K562 (cell line): ENCODE measurements around the gene RABGAP1L. TPM values are rescaled to one million over a fixed set of nuclear protein-coding genes. Genes with fewer than 3 reads are reported as not detected.
A peak's percentile ranks its signal among the peaks of the same experiment; 100 is the strongest.

ENCODE experiments used
- C11orf30 ChIP-seq: fragments of 450-650 bp; IDR thresholded peaks from 2 replicates; pipeline ENCODE4 v1.6.1; 2016; ENCODE audit warnings: low read depth, mild to moderate bottlenecking
- CHAMP1 ChIP-seq: fragments of 450-650 bp; IDR thresholded peaks from 2 replicates; pipeline ENCODE4 v1.6.1; 2016; ENCODE audit warnings: mild to moderate bottlenecking
- GATAD2A ChIP-seq: fragments of 450-650 bp; IDR thresholded peaks from 2 replicates; pipeline ENCODE4 v1.6.1; 2017
- HMG20A ChIP-seq: fragments of 450-650 bp; formaldehyde crosslinking; conservative IDR thresholded peaks from 2 replicates; pipeline ENCODE4 v1.4.0; 2020; ENCODE audit warnings: mild to moderate bottlenecking, mixed read lengths
- MAFG ChIP-seq: fragments of 450-650 bp; conservative IDR thresholded peaks from 2 replicates; pipeline ENCODE4 v1.6.1; 2016; ENCODE audit warnings: missing genetic modification characterization, missing compliant biosample characterization
- MAFK ChIP-seq: IDR thresholded peaks from 2 replicates; pipeline ENCODE4 v1.6.1; 2011; ENCODE audit warnings: low read length, improper control_type of control experiment
- NFE2 ChIP-seq: IDR thresholded peaks from 2 replicates; pipeline ENCODE4 v1.6.1; 2014; ENCODE audit warnings: antibody characterized with exemption, low read depth
- POU5F1 ChIP-seq: fragments of 150-350 bp; IDR thresholded peaks from 2 replicates; pipeline ENCODE4 v1.6.1; 2014; ENCODE audit warnings: borderline replicate concordance, low read length, low read depth, mild to moderate bottlenecking; ENCODE audit not compliant: partially characterized antibody
- UBTF ChIP-seq, 2 experiments: IDR thresholded peaks; 2 replicates each; pipeline ENCODE4 v1.6.1; 2012; ENCODE audit warnings: improper control_type of control experiment in 2 of 2, low read depth in 2 of 2, low read length in 2 of 2, borderline replicate concordance in 1 of 2
- ZNF592 ChIP-seq: fragments of 450-650 bp; IDR thresholded peaks from 2 replicates; pipeline ENCODE4 v1.6.1; 2017; ENCODE audit warnings: antibody characterized with exemption, mild to moderate bottlenecking
- polyA plus RNA-seq, 8 experiments: library from polyadenylated mRNA; depleted of rRNA in 4 of 8; stranded (reverse) in 5 of 8; unstranded in 3 of 8; fragments of >200 nt; fragmentation: Nextera tagmentation in 2 of 8; fragmentation: Illumina TruSeq in 1 of 8; extraction: Ambion mirVana in 2 of 8; extraction: Trizol in 1 of 8; gene quantifications; 2 replicates each; pipeline versions ENCODE4 v1.2.1 to v1.2.3, GENCODE V29; 2011 to 2014; ENCODE audit warnings: inconsistent platforms in 1 of 8, missing spikeins in 1 of 8
- total RNA-seq, 7 experiments: library from RNA; depleted of rRNA in 6 of 7; stranded (reverse); fragments of >200 nt in 6 of 7; fragmentation: Illumina TruSeq in 2 of 7; extraction: Trizol in 2 of 7; gene quantifications; 2 replicates each; pipeline versions ENCODE4 v1.2.1 to v1.2.3, GENCODE V29; 2011 to 2021; ENCODE audit warnings: low replicate concordance in 1 of 7
- TF ChIP-seq, protein P1 (sequence below), 2 experiments: IDR thresholded peaks in 1 of 2; conservative IDR thresholded peaks in 1 of 2; 2 replicates each; pipeline ENCODE4 v1.6.1; 2016; ENCODE audit warnings: low read depth in 2 of 2, mild to moderate bottlenecking in 1 of 2, missing compliant biosample characterization in 1 of 2, missing genetic modification characterization in 1 of 2, moderate library complexity in 1 of 2

RABGAP1L gene
- total and polyA plus RNA-seq, 9 of the 15 experiments (the other 6 are each of a cell fraction or from before 2014, with no cell fraction given) = 16.5 to 44.9 (median 26.7) TPM

DNA sequence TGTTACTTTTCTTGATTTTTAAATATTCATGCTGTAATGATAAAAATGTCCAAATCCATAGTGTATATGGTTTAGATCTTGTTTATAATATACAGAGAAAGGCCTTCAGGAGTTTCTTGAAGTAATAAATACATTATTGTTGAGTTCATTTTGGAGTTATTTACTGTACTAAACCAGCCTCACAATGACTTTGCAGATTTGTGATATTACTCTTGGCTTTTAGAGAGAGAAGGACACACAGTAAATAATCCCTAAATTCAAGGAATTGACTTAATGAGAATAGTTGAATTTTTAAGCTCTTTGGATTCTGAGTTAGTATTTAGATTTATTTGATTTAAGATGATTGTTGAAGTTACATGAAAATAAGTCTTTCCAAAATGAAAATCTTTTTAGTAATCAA is 38.9 kb downstream of the RABGAP1L start (continued):
- TF ChIP-seq CHAMP1 = no peak
- TF ChIP-seq ZNF592 = 0 out of 2 replicates have a peak, but pooled peaks have one; percentile 28
- TF ChIP-seq C11orf30 = peak; percentile 77
- no peak for TF ChIP-seq UBTF (IDR thresholded peaks at IDR 0.05; ENCODE audit: borderline replicate concordance in 1 of 2, low read depth in 2 of 2, low read length in 2 of 2)
- TF ChIP-seq MAFK = peak; percentile 39; the same call in 1 of the 2 replicates
- no peak for TF ChIP-seq POU5F1
- no peak for TF ChIP-seq HMG20A (CRISPR knock-in tag)
- peak; percentile 90 for TF ChIP-seq MAFG (tag)
- TF ChIP-seq, protein P1, sequence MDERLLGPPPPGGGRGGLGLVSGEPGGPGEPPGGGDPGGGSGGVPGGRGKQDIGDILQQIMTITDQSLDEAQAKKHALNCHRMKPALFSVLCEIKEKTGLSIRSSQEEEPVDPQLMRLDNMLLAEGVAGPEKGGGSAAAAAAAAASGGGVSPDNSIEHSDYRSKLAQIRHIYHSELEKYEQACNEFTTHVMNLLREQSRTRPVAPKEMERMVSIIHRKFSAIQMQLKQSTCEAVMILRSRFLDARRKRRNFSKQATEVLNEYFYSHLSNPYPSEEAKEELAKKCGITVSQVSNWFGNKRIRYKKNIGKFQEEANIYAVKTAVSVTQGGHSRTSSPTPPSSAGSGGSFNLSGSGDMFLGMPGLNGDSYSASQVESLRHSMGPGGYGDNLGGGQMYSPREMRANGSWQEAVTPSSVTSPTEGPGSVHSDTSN (CRISPR knock-in tag; IDR thresholded peaks at IDR 0.05; ENCODE audit: low read depth) = no peak
- TF ChIP-seq, protein P1 (tag; conservative IDR thresholded peaks at IDR 0.05; ENCODE audit: low read depth) = 0 out of 2 replicates have a peak, but pooled peaks have one; percentile 12
- no peak for TF ChIP-seq GATAD2A
- TF ChIP-seq NFE2 = peak; percentile 73
- TF ChIP-seq, all 486 proteins: peak for 10
